Activated naive CD8-positive, alpha-beta T cell (primary cell): ENCODE measurements around the gene CXXC5.

Experiments used
- H3K27ac Mint-ChIP-seq: one replicate; pipeline ENCODE4 v1.8.0; 2021; ENCODE audit warnings: mixed read lengths
- H3K27me3 Mint-ChIP-seq: one replicate; pipeline ENCODE4 v1.8.0; 2021; ENCODE audit warnings: mixed read lengths
- H3K36me3 Mint-ChIP-seq: one replicate; pipeline ENCODE4 v1.8.0; 2021; ENCODE audit warnings: mixed read lengths
- H3K4me1 Mint-ChIP-seq: one replicate; pipeline ENCODE4 v1.8.0; 2021; ENCODE audit warnings: low read depth, mixed read lengths
- H3K4me3 Mint-ChIP-seq: one replicate; pipeline ENCODE4 v1.8.0; 2021; ENCODE audit warnings: mild to moderate bottlenecking, mixed read lengths
- H3K9me3 Mint-ChIP-seq: one replicate; pipeline ENCODE4 v1.8.0; 2021; ENCODE audit warnings: low read depth, mixed read lengths

Gene CXXC5

GRCh38 chr5:139676951-139677735 is 29.0 kb downstream of the CXXC5 start:
- H3K4me1 Mint-ChIP-seq, result no peaks in the 10 kb centered on the region
- no peaks in the 10 kb centered on the region for H3K27me3 Mint-ChIP-seq
- H3K9me3 Mint-ChIP-seq, result no peaks in the 10 kb centered on the region
- peaks cover 2% of the 10 kb centered on the region for H3K36me3 Mint-ChIP-seq
- H3K27ac Mint-ChIP-seq, result no peak overlapping the region
- H3K4me3 Mint-ChIP-seq, result no peak overlapping the region

DNA sequence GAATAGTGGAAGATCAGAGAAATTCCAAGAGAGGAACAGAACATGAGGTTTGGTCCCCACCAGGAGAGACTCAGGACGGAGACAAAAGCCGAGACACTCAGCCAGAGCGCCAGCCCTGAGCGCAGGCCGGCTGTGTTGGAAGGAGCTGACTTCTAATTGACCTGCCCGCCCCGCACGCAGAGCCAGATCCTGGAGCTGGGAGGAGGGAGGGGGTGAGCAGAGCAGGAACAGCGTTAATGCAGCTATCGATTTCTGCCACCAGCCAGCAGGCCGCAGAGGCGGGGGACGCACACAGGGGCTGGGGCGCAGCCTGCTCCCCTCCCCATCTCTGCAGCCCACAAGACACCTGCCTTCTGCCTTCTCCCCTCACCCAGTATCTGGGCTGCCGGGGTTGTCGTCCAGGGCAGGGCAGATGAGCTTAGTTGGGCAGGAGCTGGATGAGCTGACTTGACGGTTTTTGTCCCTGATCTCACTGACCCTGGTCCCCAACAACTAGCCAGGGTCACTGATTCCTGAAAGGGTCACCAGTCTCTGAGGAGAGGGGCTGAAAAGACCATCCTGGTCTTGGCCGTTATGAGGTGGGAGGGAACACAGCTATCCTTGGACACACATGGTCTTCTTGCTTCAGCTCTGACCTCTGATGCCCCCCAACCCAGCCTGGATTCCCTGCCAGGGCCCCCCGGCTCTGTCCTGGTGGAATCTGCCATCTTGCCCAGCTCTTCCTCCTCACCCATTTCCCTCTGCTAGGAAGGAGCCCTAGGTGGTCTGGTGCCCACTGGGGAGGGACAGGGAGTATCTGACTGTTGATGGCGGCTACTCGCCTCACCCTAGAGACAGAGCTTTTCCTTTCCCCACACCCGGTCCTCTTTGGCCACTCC is 29.8 kb downstream of the CXXC5 start:
- no peaks in the 10 kb centered on the region for H3K4me1 Mint-ChIP-seq
- no peaks in the 10 kb centered on the region for H3K27me3 Mint-ChIP-seq
- H3K27ac Mint-ChIP-seq, result no peak overlapping the region
- peaks cover 2% of the 10 kb centered on the region for H3K36me3 Mint-ChIP-seq
- H3K4me3 Mint-ChIP-seq, result no peak overlapping the region
- H3K9me3 Mint-ChIP-seq, result no peaks in the 10 kb centered on the region

GRCh38 chr5:139678751-139679750 is 30.9 kb downstream of the CXXC5 start:
- Mint-ChIP-seq H3K27ac (no peak overlapping the region), H3K9me3 (no peaks in the 10 kb centered on the region), H3K4me3 (no peak overlapping the region), H3K27me3 (no peaks in the 10 kb centered on the region), H3K36me3 (peaks cover 2% of the 10 kb centered on the region), H3K4me1 (peaks cover 5% of the 10 kb centered on the region)

DNA sequence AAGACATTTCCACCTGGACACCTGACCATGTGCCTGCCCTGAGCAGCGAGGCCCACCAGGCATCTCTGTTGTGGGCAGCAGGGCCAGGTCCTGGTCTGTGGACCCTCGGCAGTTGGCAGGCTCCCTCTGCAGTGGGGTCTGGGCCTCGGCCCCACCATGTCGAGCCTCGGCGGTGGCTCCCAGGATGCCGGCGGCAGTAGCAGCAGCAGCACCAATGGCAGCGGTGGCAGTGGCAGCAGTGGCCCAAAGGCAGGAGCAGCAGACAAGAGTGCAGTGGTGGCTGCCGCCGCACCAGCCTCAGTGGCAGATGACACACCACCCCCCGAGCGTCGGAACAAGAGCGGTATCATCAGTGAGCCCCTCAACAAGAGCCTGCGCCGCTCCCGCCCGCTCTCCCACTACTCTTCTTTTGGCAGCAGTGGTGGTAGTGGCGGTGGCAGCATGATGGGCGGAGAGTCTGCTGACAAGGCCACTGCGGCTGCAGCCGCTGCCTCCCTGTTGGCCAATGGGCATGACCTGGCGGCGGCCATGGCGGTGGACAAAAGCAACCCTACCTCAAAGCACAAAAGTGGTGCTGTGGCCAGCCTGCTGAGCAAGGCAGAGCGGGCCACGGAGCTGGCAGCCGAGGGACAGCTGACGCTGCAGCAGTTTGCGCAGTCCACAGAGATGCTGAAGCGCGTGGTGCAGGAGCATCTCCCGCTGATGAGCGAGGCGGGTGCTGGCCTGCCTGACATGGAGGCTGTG is 32.4 kb downstream of the CXXC5 start:
- H3K4me1 Mint-ChIP-seq, result peaks cover 11% of the 10 kb centered on the region
- H3K27me3 Mint-ChIP-seq, result no peaks in the 10 kb centered on the region
- no peaks in the 10 kb centered on the region for H3K9me3 Mint-ChIP-seq
- no peak overlapping the region for H3K4me3 Mint-ChIP-seq
- peaks cover 2% of the 10 kb centered on the region for H3K36me3 Mint-ChIP-seq
- no peak overlapping the region for H3K27ac Mint-ChIP-seq

DNA sequence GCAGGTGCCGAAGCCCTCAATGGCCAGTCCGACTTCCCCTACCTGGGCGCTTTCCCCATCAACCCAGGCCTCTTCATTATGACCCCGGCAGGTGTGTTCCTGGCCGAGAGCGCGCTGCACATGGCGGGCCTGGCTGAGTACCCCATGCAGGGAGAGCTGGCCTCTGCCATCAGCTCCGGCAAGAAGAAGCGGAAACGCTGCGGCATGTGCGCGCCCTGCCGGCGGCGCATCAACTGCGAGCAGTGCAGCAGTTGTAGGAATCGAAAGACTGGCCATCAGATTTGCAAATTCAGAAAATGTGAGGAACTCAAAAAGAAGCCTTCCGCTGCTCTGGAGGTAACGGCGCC is 32.9 kb downstream of the CXXC5 start:
- Mint-ChIP-seq H3K27me3 (no peaks in the 10 kb centered on the region), H3K4me3 (no peak overlapping the region), H3K36me3 (peaks cover 2% of the 10 kb centered on the region), H3K27ac (no peak overlapping the region), H3K9me3 (no peaks in the 10 kb centered on the region), H3K4me1 (peaks cover 15% of the 10 kb centered on the region)

DNA sequence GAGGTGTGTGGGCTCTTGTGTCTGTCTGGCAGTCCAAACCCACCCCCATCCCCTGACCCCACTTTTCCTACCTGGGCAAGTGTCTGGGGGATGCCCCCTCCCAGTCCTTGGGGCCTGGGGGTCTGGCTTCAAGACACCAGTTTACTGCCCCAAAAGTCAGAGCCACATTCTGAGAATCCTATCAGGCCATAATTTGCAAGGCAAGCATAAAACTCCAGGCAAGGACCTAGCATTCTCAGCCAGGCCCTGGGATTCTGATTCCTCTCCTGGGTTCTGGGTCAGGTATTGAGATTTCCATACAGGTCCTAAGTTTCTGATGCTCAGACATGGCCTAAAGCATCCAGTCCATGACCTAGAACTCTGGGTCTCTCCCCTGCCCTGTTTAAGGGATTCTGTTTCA is 33.3 kb downstream of the CXXC5 start:
- Mint-ChIP-seq H3K27me3 (no peaks in the 10 kb centered on the region), H3K27ac (no peak overlapping the region), H3K4me1 (peaks cover 18% of the 10 kb centered on the region), H3K9me3 (no peaks in the 10 kb centered on the region), H3K36me3 (peaks cover 2% of the 10 kb centered on the region), H3K4me3 (no peak overlapping the region)

GRCh38 chr5:139682016-139682975 is 34.1 kb downstream of the CXXC5 start:
- peaks cover 2% of the 10 kb centered on the region for H3K36me3 Mint-ChIP-seq
- H3K9me3 Mint-ChIP-seq, result no peaks in the 10 kb centered on the region
- no peak overlapping the region for H3K4me3 Mint-ChIP-seq
- no peak overlapping the region for H3K27ac Mint-ChIP-seq
- H3K27me3 Mint-ChIP-seq, result no peaks in the 10 kb centered on the region
- H3K4me1 Mint-ChIP-seq, result peaks cover 18% of the 10 kb centered on the region

GRCh38 chr5:139683295-139684271 is 35.4 kb downstream of the CXXC5 start:
- H3K4me1 Mint-ChIP-seq, result peaks cover 18% of the 10 kb centered on the region
- H3K27ac Mint-ChIP-seq, result no peak overlapping the region
- H3K27me3 Mint-ChIP-seq, result no peaks in the 10 kb centered on the region
- H3K36me3 Mint-ChIP-seq, result peaks cover 2% of the 10 kb centered on the region
- no peaks in the 10 kb centered on the region for H3K9me3 Mint-ChIP-seq
- H3K4me3 Mint-ChIP-seq, result no peak overlapping the region

DNA sequence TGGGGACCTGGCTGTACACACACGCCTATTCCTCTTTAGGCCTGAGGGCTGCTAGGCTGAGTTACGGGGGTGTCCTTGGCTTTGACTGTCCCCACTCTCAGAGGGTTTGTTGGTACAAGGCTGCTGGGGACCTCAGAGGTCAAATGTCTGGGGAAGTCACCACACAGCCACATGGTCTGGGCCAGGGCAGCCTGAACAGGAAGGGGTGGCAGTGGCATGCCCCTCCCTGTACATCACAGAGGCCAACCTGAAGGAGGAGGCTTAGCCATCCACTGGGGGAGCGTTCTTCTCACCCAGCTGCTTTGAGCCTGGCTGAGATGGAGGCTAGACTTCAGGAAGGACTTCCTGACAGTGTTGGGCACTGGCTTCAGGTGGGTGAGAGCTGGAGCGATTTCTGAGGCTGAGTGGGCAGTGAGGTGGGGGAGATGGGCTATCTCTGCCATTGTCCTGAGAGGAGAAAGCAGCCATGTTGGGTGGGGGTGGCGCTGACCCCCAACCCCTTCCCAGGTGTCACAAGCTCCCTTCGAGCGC is 36.3 kb downstream of the CXXC5 start:
- Mint-ChIP-seq H3K27ac (no peak overlapping the region), H3K27me3 (no peaks in the 10 kb centered on the region), H3K4me1 (peaks cover 21% of the 10 kb centered on the region), H3K36me3 (peaks cover 2% of the 10 kb centered on the region), H3K4me3 (no peak overlapping the region), H3K9me3 (no peaks in the 10 kb centered on the region)

GRCh38 chr5:139684881-139685749 is 37.0 kb downstream of the CXXC5 start:
- no peak overlapping the region for H3K4me3 Mint-ChIP-seq
- H3K4me1 Mint-ChIP-seq, result peaks cover 21% of the 10 kb centered on the region
- H3K27ac Mint-ChIP-seq, result no peak overlapping the region
- no peaks in the 10 kb centered on the region for H3K27me3 Mint-ChIP-seq
- peaks cover under 1% of the 10 kb centered on the region for H3K36me3 Mint-ChIP-seq
- H3K9me3 Mint-ChIP-seq, result no peaks in the 10 kb centered on the region

- no peaks in the 10 kb centered on the region for H3K27me3 Mint-ChIP-seq
- no peaks in the 10 kb centered on the region for H3K9me3 Mint-ChIP-seq
- H3K4me1 Mint-ChIP-seq, result peaks cover 21% of the 10 kb centered on the region
- no peaks in the 10 kb centered on the region for H3K36me3 Mint-ChIP-seq
- no peak overlapping the region for H3K4me3 Mint-ChIP-seq
- H3K27ac Mint-ChIP-seq, result no peak overlapping the region
Observed at GRCh38 chr5:139685886-139686285, 37.7 kb downstream of the CXXC5 start.

DNA sequence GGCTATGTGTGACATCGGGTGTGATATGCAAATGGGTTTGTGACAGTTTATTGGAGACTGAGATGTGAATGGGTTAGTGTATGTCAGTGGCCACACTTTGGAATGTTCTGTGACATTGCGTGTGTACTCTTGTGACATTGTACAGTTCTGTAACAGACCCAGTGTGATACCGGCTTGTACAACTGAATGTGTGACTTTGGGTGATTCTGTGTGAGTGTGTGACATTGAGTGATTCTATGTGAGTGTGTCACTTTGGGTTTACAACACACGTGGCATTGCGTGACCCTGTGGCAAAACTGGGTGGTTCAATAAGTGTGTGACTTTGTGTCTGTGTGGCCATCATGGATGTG is 38.2 kb downstream of the CXXC5 start:
- Mint-ChIP-seq H3K36me3 (no peaks in the 10 kb centered on the region), H3K4me3 (no peak overlapping the region), H3K9me3 (no peaks in the 10 kb centered on the region), H3K27ac (no peak overlapping the region), H3K27me3 (no peaks in the 10 kb centered on the region), H3K4me1 (peaks cover 21% of the 10 kb centered on the region)
